ENCODE measurements around the gene TENM4.

TENM4 gene

DNA sequence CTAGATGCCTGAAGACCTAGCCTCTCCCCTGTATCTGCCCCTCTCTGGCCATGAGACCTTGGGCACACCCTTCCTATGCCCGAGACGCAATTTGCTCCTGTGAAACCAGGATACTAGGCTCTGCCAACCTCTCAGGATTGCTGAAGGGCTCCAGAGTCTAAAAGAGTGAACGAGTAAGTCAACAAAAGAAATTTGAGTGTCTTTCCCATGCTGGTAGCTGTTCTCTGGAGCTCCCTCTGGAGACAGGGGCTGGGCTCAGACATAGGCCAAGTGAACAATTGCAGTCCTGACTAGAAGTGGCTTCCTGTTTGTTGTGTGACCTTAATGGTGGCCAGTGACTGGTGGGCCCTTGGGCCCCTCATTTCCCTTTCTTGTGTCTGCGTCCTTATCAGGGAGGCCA, 677.2 kb downstream of the TENM4 start:
- H3K36me3 ChIP-seq (replicated peaks in 1 of 2; ENCODE audit: control insufficient read depth in 2 of 2, insufficient read depth in 2 of 2, low read length in 2 of 2) = peaks cover 2 to 8% of the 10 kb centered on the region in 2 donors
- no peak overlapping the region for H3K4ac ChIP-seq (ENCODE audit: low read length)
- no peak overlapping the region for H2BK15ac ChIP-seq (ENCODE audit: low read length)
- H2BK120ac ChIP-seq (ENCODE audit: low read depth, low read length) = no peak overlapping the region
- no peak overlapping the region for H2AK5ac ChIP-seq (ENCODE audit: low read depth, low read length)
- DNase-seq (ENCODE audit: low spot score) = no peak
- H3K79me1 ChIP-seq (ENCODE audit: low read depth, low read length) = no peaks in the 10 kb centered on the region
- H3K27me3 ChIP-seq (ENCODE audit: control insufficient read depth in 3 of 3, insufficient read depth in 3 of 3, low read depth in 1 of 3, low read length in 3 of 3) = no peaks in the 10 kb centered on the region
- H3K9me3 ChIP-seq (replicated peaks in 1 of 2; ENCODE audit: control insufficient read depth in 2 of 2, insufficient read depth in 1 of 2, low read depth in 1 of 2, low read length in 2 of 2) = no peaks in the 10 kb centered on the region
- no peak overlapping the region for H3K14ac ChIP-seq (ENCODE audit: low read length)
- H3K9ac ChIP-seq (ENCODE audit: low read depth, low read length, poor library complexity) = no peak overlapping the region
- no CpG with 5 or more reads among the region's 4 CpGs for WGBS, 2 donors (ENCODE audit: extremely low coverage in 2 of 2, insufficient read length in 2 of 2, insufficient replicate concordance in 1 of 2)
- H2BK12ac ChIP-seq (ENCODE audit: low read length) = no peak overlapping the region
- H3K4me3 ChIP-seq (ENCODE audit: low read length in 2 of 2) = no peak overlapping the region
- no peak overlapping the region for H2BK5ac ChIP-seq (ENCODE audit: low read length)
- H4K8ac ChIP-seq (ENCODE audit: low read depth, low read length) = no peak overlapping the region
- peaks cover 0 to 2% of the 10 kb centered on the region in 2 donors for H3K4me1 ChIP-seq (ENCODE audit: control insufficient read depth in 2 of 2, insufficient read depth in 1 of 2, low read depth in 1 of 2, low read length in 2 of 2)
- H3K18ac ChIP-seq (ENCODE audit: low read length) = no peak overlapping the region
- H3K4me2 ChIP-seq (ENCODE audit: insufficient read depth, low read length, poor library complexity, severe bottlenecking) = no peak overlapping the region
- H3K23ac ChIP-seq (ENCODE audit: low read depth, low read length, poor library complexity) = no peak overlapping the region
- no peak overlapping the region for H3K27ac ChIP-seq (replicated peaks; ENCODE audit: low read length)
- no peak overlapping the region for H2AFZ ChIP-seq (ENCODE audit: low read length)
- H4K91ac ChIP-seq (ENCODE audit: low read depth, low read length, poor library complexity) = no peak overlapping the region

GRCh38 chr11:78762105-78762504, 678.7 kb downstream of the TENM4 start:
- H2BK5ac ChIP-seq (ENCODE audit: low read length) = no peak overlapping the region
- no peaks in the 10 kb centered on the region for H3K79me1 ChIP-seq (ENCODE audit: low read depth, low read length)
- no peak overlapping the region for H3K4me3 ChIP-seq (ENCODE audit: low read length in 2 of 2)
- H3K27me3 ChIP-seq (ENCODE audit: control insufficient read depth in 3 of 3, insufficient read depth in 3 of 3, low read depth in 1 of 3, low read length in 3 of 3) = no peaks in the 10 kb centered on the region
- no peak overlapping the region for H3K4me2 ChIP-seq (ENCODE audit: insufficient read depth, low read length, poor library complexity, severe bottlenecking)
- no peak overlapping the region for H2BK120ac ChIP-seq (ENCODE audit: low read depth, low read length)
- peaks cover 1 to 5% of the 10 kb centered on the region in 2 donors for H3K36me3 ChIP-seq (replicated peaks in 1 of 2; ENCODE audit: control insufficient read depth in 2 of 2, insufficient read depth in 2 of 2, low read length in 2 of 2)
- no CpG with 5 or more reads among the region's 3 CpGs for WGBS, 2 donors (ENCODE audit: extremely low coverage in 2 of 2, insufficient read length in 2 of 2, insufficient replicate concordance in 1 of 2)
- H3K27ac ChIP-seq (replicated peaks; ENCODE audit: low read length) = no peak overlapping the region
- no peak overlapping the region for H3K14ac ChIP-seq (ENCODE audit: low read length)
- no peak overlapping the region for H2AFZ ChIP-seq (ENCODE audit: low read length)
- H4K8ac ChIP-seq (ENCODE audit: low read depth, low read length) = no peak overlapping the region
- no peaks in the 10 kb centered on the region for H3K9me3 ChIP-seq (replicated peaks in 1 of 2; ENCODE audit: control insufficient read depth in 2 of 2, insufficient read depth in 1 of 2, low read depth in 1 of 2, low read length in 2 of 2)
- H3K23ac ChIP-seq (ENCODE audit: low read depth, low read length, poor library complexity) = no peak overlapping the region
- no peak overlapping the region for H3K4ac ChIP-seq (ENCODE audit: low read length)
- no peak overlapping the region for H2AK5ac ChIP-seq (ENCODE audit: low read depth, low read length)
- no peak overlapping the region for H2BK15ac ChIP-seq (ENCODE audit: low read length)
- no peak overlapping the region for H3K18ac ChIP-seq (ENCODE audit: low read length)
- H2BK12ac ChIP-seq (ENCODE audit: low read length) = no peak overlapping the region
- DNase-seq (ENCODE audit: low spot score) = no peak
- peaks cover 0 to 2% of the 10 kb centered on the region in 2 donors for H3K4me1 ChIP-seq (ENCODE audit: control insufficient read depth in 2 of 2, insufficient read depth in 1 of 2, low read depth in 1 of 2, low read length in 2 of 2)
- no peak overlapping the region for H4K91ac ChIP-seq (ENCODE audit: low read depth, low read length, poor library complexity)
- H3K9ac ChIP-seq (ENCODE audit: low read depth, low read length, poor library complexity) = no peak overlapping the region

GRCh38 chr11:78759071-78759470, 681.8 kb downstream of the TENM4 start:
- no peak overlapping the region for H2BK12ac ChIP-seq (ENCODE audit: low read length)
- H3K4me3 ChIP-seq (ENCODE audit: low read length in 2 of 2) = no peak overlapping the region
- H3K14ac ChIP-seq (ENCODE audit: low read length) = no peak overlapping the region
- no peak overlapping the region for H3K27ac ChIP-seq (replicated peaks; ENCODE audit: low read length)
- no peak overlapping the region for H4K91ac ChIP-seq (ENCODE audit: low read depth, low read length, poor library complexity)
- H4K8ac ChIP-seq (ENCODE audit: low read depth, low read length) = no peak overlapping the region
- peaks cover 0 to 11% of the 10 kb centered on the region in 2 donors for H3K36me3 ChIP-seq (replicated peaks in 1 of 2; ENCODE audit: control insufficient read depth in 2 of 2, insufficient read depth in 2 of 2, low read length in 2 of 2)
- H3K9ac ChIP-seq (ENCODE audit: low read depth, low read length, poor library complexity) = no peak overlapping the region
- no peak overlapping the region for H3K4ac ChIP-seq (ENCODE audit: low read length)
- WGBS, 2 donors (ENCODE audit: extremely low coverage in 2 of 2, insufficient read length in 2 of 2, insufficient replicate concordance in 1 of 2) = no CpG with 5 or more reads among the region's 4 CpGs
- no peak overlapping the region for H3K18ac ChIP-seq (ENCODE audit: low read length)
- no peak overlapping the region for H2BK5ac ChIP-seq (ENCODE audit: low read length)
- H2AK5ac ChIP-seq (ENCODE audit: low read depth, low read length) = no peak overlapping the region
- H2BK15ac ChIP-seq (ENCODE audit: low read length) = no peak overlapping the region
- H3K27me3 ChIP-seq (ENCODE audit: control insufficient read depth in 3 of 3, insufficient read depth in 3 of 3, low read depth in 1 of 3, low read length in 3 of 3) = no peaks in the 10 kb centered on the region
- H2AFZ ChIP-seq (ENCODE audit: low read length) = no peak overlapping the region
- no peak overlapping the region for H2BK120ac ChIP-seq (ENCODE audit: low read depth, low read length)
- no peak overlapping the region for H3K23ac ChIP-seq (ENCODE audit: low read depth, low read length, poor library complexity)
- H3K9me3 ChIP-seq (replicated peaks in 1 of 2; ENCODE audit: control insufficient read depth in 2 of 2, insufficient read depth in 1 of 2, low read depth in 1 of 2, low read length in 2 of 2) = no peaks in the 10 kb centered on the region
- H3K4me1 ChIP-seq (ENCODE audit: control insufficient read depth in 2 of 2, insufficient read depth in 1 of 2, low read depth in 1 of 2, low read length in 2 of 2) = peaks cover 0 to 2% of the 10 kb centered on the region in 2 donors
- no peak for DNase-seq (ENCODE audit: low spot score)
- H3K4me2 ChIP-seq (ENCODE audit: insufficient read depth, low read length, poor library complexity, severe bottlenecking) = no peak overlapping the region
- H3K79me1 ChIP-seq (ENCODE audit: low read depth, low read length) = no peaks in the 10 kb centered on the region

DNA sequence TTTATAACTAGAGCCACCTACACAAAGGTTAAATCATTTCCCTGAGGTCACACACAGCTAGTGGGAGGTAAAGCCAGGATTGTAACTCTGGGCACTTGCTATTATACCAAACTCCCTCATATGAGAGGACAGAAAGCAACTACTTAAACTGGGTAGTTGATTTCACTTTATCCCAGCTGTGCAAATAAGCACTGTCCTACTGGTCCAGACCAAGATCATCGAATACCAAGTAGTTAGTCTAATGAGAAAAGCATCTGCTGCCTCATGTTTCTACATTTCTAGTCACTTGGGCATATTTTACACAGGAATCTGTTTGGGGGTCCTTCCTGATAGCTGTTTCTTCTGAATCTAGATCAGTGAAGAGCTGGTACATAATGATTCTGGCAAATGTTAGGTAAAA, 687.5 kb downstream of the TENM4 start:
- no peak overlapping the region for H2BK15ac ChIP-seq (ENCODE audit: low read length)
- H4K91ac ChIP-seq (ENCODE audit: low read depth, low read length, poor library complexity) = no peak overlapping the region
- H3K4me3 ChIP-seq (ENCODE audit: low read length in 2 of 2) = no peak overlapping the region
- H3K4me2 ChIP-seq (ENCODE audit: insufficient read depth, low read length, poor library complexity, severe bottlenecking) = no peak overlapping the region
- no peaks in the 10 kb centered on the region for H3K79me1 ChIP-seq (ENCODE audit: low read depth, low read length)
- no peak overlapping the region for H3K4ac ChIP-seq (ENCODE audit: low read length)
- no peak overlapping the region for H3K23ac ChIP-seq (ENCODE audit: low read depth, low read length, poor library complexity)
- no peak overlapping the region for H2AK5ac ChIP-seq (ENCODE audit: low read depth, low read length)
- H3K9me3 ChIP-seq (replicated peaks in 1 of 2; ENCODE audit: control insufficient read depth in 2 of 2, insufficient read depth in 1 of 2, low read depth in 1 of 2, low read length in 2 of 2) = no peaks in the 10 kb centered on the region
- peaks cover 0 to 4% of the 10 kb centered on the region in 2 donors for H3K4me1 ChIP-seq (ENCODE audit: control insufficient read depth in 2 of 2, insufficient read depth in 1 of 2, low read depth in 1 of 2, low read length in 2 of 2)
- peaks cover 0 to 11% of the 10 kb centered on the region in 2 donors for H3K36me3 ChIP-seq (replicated peaks in 1 of 2; ENCODE audit: control insufficient read depth in 2 of 2, insufficient read depth in 2 of 2, low read length in 2 of 2)
- H3K27ac ChIP-seq (replicated peaks; ENCODE audit: low read length) = no peak overlapping the region
- H3K14ac ChIP-seq (ENCODE audit: low read length) = no peak overlapping the region
- no peak for DNase-seq (ENCODE audit: low spot score)
- H3K9ac ChIP-seq (ENCODE audit: low read depth, low read length, poor library complexity) = no peak overlapping the region
- H2AFZ ChIP-seq (ENCODE audit: low read length) = no peak overlapping the region
- H2BK12ac ChIP-seq (ENCODE audit: low read length) = no peak overlapping the region
- WGBS, 2 donors (ENCODE audit: extremely low coverage in 2 of 2, insufficient read length in 2 of 2, insufficient replicate concordance in 1 of 2) = no CpG with 5 or more reads among the region's 1 CpG
- H3K27me3 ChIP-seq (ENCODE audit: control insufficient read depth in 3 of 3, insufficient read depth in 3 of 3, low read depth in 1 of 3, low read length in 3 of 3) = no peaks in the 10 kb centered on the region
- H4K8ac ChIP-seq (ENCODE audit: low read depth, low read length) = no peak overlapping the region
- H2BK5ac ChIP-seq (ENCODE audit: low read length) = no peak overlapping the region
- H3K18ac ChIP-seq (ENCODE audit: low read length) = no peak overlapping the region
- H2BK120ac ChIP-seq (ENCODE audit: low read depth, low read length) = no peak overlapping the region
